Measurements from ENCODE around the gene EGF. TPM values are rescaled to one million over a fixed set of nuclear protein-coding genes. Genes with fewer than 3 reads are reported as not detected.

The EGF gene
- polyA plus RNA-seq, 1 donor from 2014 or later, result not detected

- no peaks in the 10 kb centered on the region for H3K79me2 ChIP-seq (replicated peaks; ENCODE audit: insufficient read depth, low read length)
- TF ChIP-seq EP300 (conservative IDR thresholded peaks at IDR 0.05; ENCODE audit: poor library complexity, severe bottlenecking) (no peak), RAD21 (conservative IDR thresholded peaks at IDR 0.05) (peak; percentile 89), EZH2 (IDR thresholded peaks at IDR 0.05; ENCODE audit: borderline replicate concordance, insufficient read depth, low read length, poor library complexity, severe bottlenecking) (no peak), POLR2AphosphoS5 (IDR thresholded peaks at IDR 0.05) (no peak), TAF1 (IDR thresholded peaks at IDR 0.05; ENCODE audit: low read depth) (no peak), MXI1 (conservative IDR thresholded peaks at IDR 0.05; ENCODE audit: poor library complexity, severe bottlenecking) (no peak), SMC3 (conservative IDR thresholded peaks at IDR 0.05; ENCODE audit: poor library complexity) (peak; percentile 83), REST (IDR thresholded peaks at IDR 0.05; ENCODE audit: borderline replicate concordance) (no peak)
- TF ChIP-seq, protein P1, sequence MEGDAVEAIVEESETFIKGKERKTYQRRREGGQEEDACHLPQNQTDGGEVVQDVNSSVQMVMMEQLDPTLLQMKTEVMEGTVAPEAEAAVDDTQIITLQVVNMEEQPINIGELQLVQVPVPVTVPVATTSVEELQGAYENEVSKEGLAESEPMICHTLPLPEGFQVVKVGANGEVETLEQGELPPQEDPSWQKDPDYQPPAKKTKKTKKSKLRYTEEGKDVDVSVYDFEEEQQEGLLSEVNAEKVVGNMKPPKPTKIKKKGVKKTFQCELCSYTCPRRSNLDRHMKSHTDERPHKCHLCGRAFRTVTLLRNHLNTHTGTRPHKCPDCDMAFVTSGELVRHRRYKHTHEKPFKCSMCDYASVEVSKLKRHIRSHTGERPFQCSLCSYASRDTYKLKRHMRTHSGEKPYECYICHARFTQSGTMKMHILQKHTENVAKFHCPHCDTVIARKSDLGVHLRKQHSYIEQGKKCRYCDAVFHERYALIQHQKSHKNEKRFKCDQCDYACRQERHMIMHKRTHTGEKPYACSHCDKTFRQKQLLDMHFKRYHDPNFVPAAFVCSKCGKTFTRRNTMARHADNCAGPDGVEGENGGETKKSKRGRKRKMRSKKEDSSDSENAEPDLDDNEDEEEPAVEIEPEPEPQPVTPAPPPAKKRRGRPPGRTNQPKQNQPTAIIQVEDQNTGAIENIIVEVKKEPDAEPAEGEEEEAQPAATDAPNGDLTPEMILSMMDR (IDR thresholded peaks at IDR 0.05; ENCODE audit: poor library complexity, severe bottlenecking), result peak; percentile 89
- no peaks in the 10 kb centered on the region for H3K36me3 ChIP-seq (ENCODE audit: insufficient read depth, low read length)
- H3K9ac ChIP-seq (ENCODE audit: low read length), result no peak overlapping the region
- no peaks in the 10 kb centered on the region for H3F3A ChIP-seq (ENCODE audit: insufficient read depth, low read length, poor library complexity, severe bottlenecking)
- no peak overlapping the region for H2AFZ ChIP-seq (ENCODE audit: low read depth, low read length)
- H4K20me1 ChIP-seq (ENCODE audit: insufficient read depth), result no peaks in the 10 kb centered on the region
- H3K4me3 ChIP-seq (ENCODE audit: low read length), result no peak overlapping the region
- H3K4me2 ChIP-seq (ENCODE audit: low read length), result no peak overlapping the region
- no peaks in the 10 kb centered on the region for H3K9me3 ChIP-seq (ENCODE audit: low read length)
- H3K27ac ChIP-seq (ENCODE audit: low read length), result no peak overlapping the region
- H3K9me2 ChIP-seq (ENCODE audit: insufficient read depth, low read length), result no peaks in the 10 kb centered on the region
- no peaks in the 10 kb centered on the region for H3K27me3 ChIP-seq (ENCODE audit: insufficient read depth, low read depth, low read length)
These were observed 86.3 kb downstream of the EGF start for GRCh38 chr4:109998867-109999584.

DNA sequence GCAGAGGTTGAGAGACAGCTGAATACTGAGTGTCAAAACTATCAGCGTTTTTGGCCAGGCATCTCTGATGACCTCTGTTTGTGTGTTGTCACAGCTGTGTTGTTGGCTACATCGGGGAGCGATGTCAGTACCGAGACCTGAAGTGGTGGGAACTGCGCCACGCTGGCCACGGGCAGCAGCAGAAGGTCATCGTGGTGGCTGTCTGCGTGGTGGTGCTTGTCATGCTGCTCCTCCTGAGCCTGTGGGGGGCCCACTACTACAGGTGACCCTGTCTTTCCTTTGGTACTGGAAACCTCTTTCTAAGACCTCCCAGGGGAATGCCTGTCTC, 86.9 kb downstream of the EGF start:
- H3K4me2 ChIP-seq (ENCODE audit: low read length), result no peak overlapping the region
- no peak overlapping the region for H2AFZ ChIP-seq (ENCODE audit: low read depth, low read length)
- no peaks in the 10 kb centered on the region for H3F3A ChIP-seq (ENCODE audit: insufficient read depth, low read length, poor library complexity, severe bottlenecking)
- H3K27ac ChIP-seq (ENCODE audit: low read length), result no peak overlapping the region
- H3K27me3 ChIP-seq (ENCODE audit: insufficient read depth, low read depth, low read length), result no peaks in the 10 kb centered on the region
- TF ChIP-seq TAF1 (IDR thresholded peaks at IDR 0.05; ENCODE audit: low read depth), result no peak
- TF ChIP-seq POLR2AphosphoS5 (IDR thresholded peaks at IDR 0.05), result no peak
- no peaks in the 10 kb centered on the region for H3K36me3 ChIP-seq (ENCODE audit: insufficient read depth, low read length)
- no peaks in the 10 kb centered on the region for H3K9me2 ChIP-seq (ENCODE audit: insufficient read depth, low read length)
- H3K4me3 ChIP-seq (ENCODE audit: low read length), result no peak overlapping the region
- no peaks in the 10 kb centered on the region for H4K20me1 ChIP-seq (ENCODE audit: insufficient read depth)
- H3K9ac ChIP-seq (ENCODE audit: low read length), result no peak overlapping the region
- H3K9me3 ChIP-seq (ENCODE audit: low read length), result no peaks in the 10 kb centered on the region
- H3K79me2 ChIP-seq (replicated peaks; ENCODE audit: insufficient read depth, low read length), result no peaks in the 10 kb centered on the region
